ENCODE measurements around the gene SH3BP4.

The SH3BP4 gene

GRCh38 chr2:235082578-235083338, 130.9 kb downstream of the SH3BP4 start:
- in situ Hi-C loops (cut with MboI; ENCODE audit: low sequenced_read_pairs) = no loop called here

GRCh38 chr2:235083822-235084221, 132.0 kb downstream of the SH3BP4 start:
- in situ Hi-C loops (cut with MboI; ENCODE audit: low sequenced_read_pairs) = no loop called here

GRCh38 chr2:235084424-235084823, 132.6 kb downstream of the SH3BP4 start:
- in situ Hi-C loops (cut with MboI; ENCODE audit: low sequenced_read_pairs) = no loop called here

- in situ Hi-C loops (cut with MboI; ENCODE audit: low sequenced_read_pairs) = no loop called here
These were observed 133.7 kb downstream of the SH3BP4 start for GRCh38 chr2:235085476-235085875.

GRCh38 chr2:235086481-235087184, 134.8 kb downstream of the SH3BP4 start:
- in situ Hi-C loops (cut with MboI; ENCODE audit: low sequenced_read_pairs) = no loop called here

- in situ Hi-C loops (cut with MboI; ENCODE audit: low sequenced_read_pairs) = no loop called here
These were observed 136.1 kb downstream of the SH3BP4 start for GRCh38 chr2:235087832-235088495.

GRCh38 chr2:235088496-235088921, 136.7 kb downstream of the SH3BP4 start:
- in situ Hi-C loops (cut with MboI; ENCODE audit: low sequenced_read_pairs) = no loop called here

GRCh38 chr2:235091421-235091820, 139.6 kb downstream of the SH3BP4 start:
- in situ Hi-C loops (cut with MboI; ENCODE audit: low sequenced_read_pairs) = no loop called here

GRCh38 chr2:235091983-235092382, 140.2 kb downstream of the SH3BP4 start:
- in situ Hi-C loops (cut with MboI; ENCODE audit: low sequenced_read_pairs) = no loop called here

- in situ Hi-C loops (cut with MboI; ENCODE audit: low sequenced_read_pairs) = no loop called here
These were observed 140.8 kb downstream of the SH3BP4 start for GRCh38 chr2:235092433-235093223.

- in situ Hi-C loops (cut with MboI; ENCODE audit: low sequenced_read_pairs) = no loop called here
These were observed 142.6 kb downstream of the SH3BP4 start for GRCh38 chr2:235094457-235094856.

GRCh38 chr2:235095569-235095968, 143.8 kb downstream of the SH3BP4 start:
- in situ Hi-C loops (cut with MboI; ENCODE audit: low sequenced_read_pairs) = no loop called here

- in situ Hi-C loops (cut with MboI; ENCODE audit: low sequenced_read_pairs) = no loop called here
These were observed 144.6 kb downstream of the SH3BP4 start for GRCh38 chr2:235096447-235096846.

GRCh38 chr2:235097196-235097595, 145.4 kb downstream of the SH3BP4 start:
- in situ Hi-C loops (cut with MboI; ENCODE audit: low sequenced_read_pairs) = no loop called here

- in situ Hi-C loops (cut with MboI; ENCODE audit: low sequenced_read_pairs) = no loop called here
These were observed 146.5 kb downstream of the SH3BP4 start for GRCh38 chr2:235098269-235098668.

- in situ Hi-C loops (cut with MboI; ENCODE audit: low sequenced_read_pairs) = no loop called here
These were observed 147.1 kb downstream of the SH3BP4 start for GRCh38 chr2:235098736-235099494.

- in situ Hi-C loops (cut with MboI; ENCODE audit: low sequenced_read_pairs) = loop anchor here (25.0 kb wide), 1 partner anchor 541 kb away; no protein-coding TSS in a partner anchor
These were observed 151.1 kb downstream of the SH3BP4 start for GRCh38 chr2:235102896-235103295.
